Thoracic aorta (tissue), 2 donors: Measurements from ENCODE around the gene RRP9. TPM values are rescaled to one million over a fixed set of nuclear protein-coding genes. Genes with fewer than 3 reads are reported as not detected.

Experiments used
- ATAC-seq: fragments of 150-250 bp; one replicate; pipeline ENCODE4 v1.8.0; 2017; ENCODE audit warnings: low read depth; ENCODE audit not compliant: insufficient number of reproducible peaks, low FRiP score
- DNase-seq: peaks from one replicate; pipeline ENCODE4 v3.0.0-alpha.2; 2020; ENCODE audit warnings: low spot score
- H3K27ac ChIP-seq, 2 donors: fragments of 200-600 bp; sonication (generic); 1 replicate in 1 of 2; 2 replicates in 1 of 2; pipeline ENCODE4 v1.5.1; 2016; ENCODE audit warnings: mild to moderate bottlenecking in 2 of 2, moderate library complexity in 2 of 2
- H3K27me3 ChIP-seq: fragments of 200-600 bp; sonication (generic); replicated peaks from 2 replicates; pipeline ENCODE4 v1.6.0; 2016; ENCODE audit warnings: mild to moderate bottlenecking; ENCODE audit not compliant: insufficient read depth
- H3K36me3 ChIP-seq: fragments of 200-600 bp; sonication (generic); one replicate; pipeline ENCODE4 v1.5.1; 2016
- H3K4me1 ChIP-seq, 2 donors: fragments of 200-600 bp; sonication (generic); 1 replicate in 1 of 2; 2 replicates in 1 of 2; pipeline versions ENCODE4 v1.5.1 to v1.6.0; 2016; ENCODE audit warnings: low read depth in 2 of 2, mild to moderate bottlenecking in 1 of 2; ENCODE audit not compliant: control insufficient read depth in 1 of 2
- H3K4me3 ChIP-seq: fragments of 200-600 bp; sonication (generic); 2 replicates; pipeline ENCODE4 v1.5.1; 2016; ENCODE audit warnings: mild to moderate bottlenecking
- H3K9me3 ChIP-seq: fragments of 200-600 bp; sonication (generic); 2 replicates; pipeline ENCODE4 v1.5.1; 2016
- total RNA-seq, 2 donors: library from RNA; depleted of rRNA; stranded (reverse); fragments of >200 nt; gene quantifications; one replicate each; pipeline versions ENCODE4 v1.1.0 to v1.2.3, GENCODE V29; 2016
- TF ChIP-seq, protein P1 (sequence below): fragments of 200-600 bp; sonication (generic); IDR thresholded peaks from one replicate; pipeline ENCODE4 v1.5.1; 2019; ENCODE audit warnings: antibody characterized with exemption

RRP9 gene
- total RNA-seq, 2 donors from 2014 or later: 7.7 to 21.8 TPM

DNA sequence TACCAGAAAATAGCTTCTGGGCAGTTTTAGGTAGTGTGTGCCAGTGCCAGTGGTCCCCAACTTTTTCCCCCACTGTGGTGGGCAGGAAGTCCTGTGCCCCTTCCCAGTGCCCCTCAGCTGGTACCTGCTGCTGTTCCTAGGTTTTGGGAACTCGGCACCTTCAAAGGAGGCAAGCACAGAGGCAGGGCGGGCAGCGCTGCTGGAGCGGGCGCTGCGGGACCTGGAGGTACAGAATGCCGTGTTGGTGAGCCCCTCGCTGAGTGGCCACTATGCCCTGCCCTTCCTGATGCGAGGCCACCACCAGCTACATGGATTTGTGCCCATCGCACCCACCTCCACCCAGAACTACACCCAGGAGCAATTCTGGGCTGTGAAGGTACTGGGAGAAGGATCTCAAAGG, 38.5 kb upstream of the RRP9 start:
- DNase-seq: no peak
- no peaks in the 10 kb centered on the region for H3K9me3 ChIP-seq
- no peaks in the 10 kb centered on the region for H3K36me3 ChIP-seq
- peaks cover 15 to 29% of the 10 kb centered on the region in 2 donors for H3K4me1 ChIP-seq
- no peak overlapping the region for H3K4me3 ChIP-seq
- H3K27ac ChIP-seq: no peak overlapping the region
- H3K27me3 ChIP-seq: no peaks in the 10 kb centered on the region
- TF ChIP-seq, protein P1, sequence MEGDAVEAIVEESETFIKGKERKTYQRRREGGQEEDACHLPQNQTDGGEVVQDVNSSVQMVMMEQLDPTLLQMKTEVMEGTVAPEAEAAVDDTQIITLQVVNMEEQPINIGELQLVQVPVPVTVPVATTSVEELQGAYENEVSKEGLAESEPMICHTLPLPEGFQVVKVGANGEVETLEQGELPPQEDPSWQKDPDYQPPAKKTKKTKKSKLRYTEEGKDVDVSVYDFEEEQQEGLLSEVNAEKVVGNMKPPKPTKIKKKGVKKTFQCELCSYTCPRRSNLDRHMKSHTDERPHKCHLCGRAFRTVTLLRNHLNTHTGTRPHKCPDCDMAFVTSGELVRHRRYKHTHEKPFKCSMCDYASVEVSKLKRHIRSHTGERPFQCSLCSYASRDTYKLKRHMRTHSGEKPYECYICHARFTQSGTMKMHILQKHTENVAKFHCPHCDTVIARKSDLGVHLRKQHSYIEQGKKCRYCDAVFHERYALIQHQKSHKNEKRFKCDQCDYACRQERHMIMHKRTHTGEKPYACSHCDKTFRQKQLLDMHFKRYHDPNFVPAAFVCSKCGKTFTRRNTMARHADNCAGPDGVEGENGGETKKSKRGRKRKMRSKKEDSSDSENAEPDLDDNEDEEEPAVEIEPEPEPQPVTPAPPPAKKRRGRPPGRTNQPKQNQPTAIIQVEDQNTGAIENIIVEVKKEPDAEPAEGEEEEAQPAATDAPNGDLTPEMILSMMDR: no peak
- ATAC-seq: no peak

DNA sequence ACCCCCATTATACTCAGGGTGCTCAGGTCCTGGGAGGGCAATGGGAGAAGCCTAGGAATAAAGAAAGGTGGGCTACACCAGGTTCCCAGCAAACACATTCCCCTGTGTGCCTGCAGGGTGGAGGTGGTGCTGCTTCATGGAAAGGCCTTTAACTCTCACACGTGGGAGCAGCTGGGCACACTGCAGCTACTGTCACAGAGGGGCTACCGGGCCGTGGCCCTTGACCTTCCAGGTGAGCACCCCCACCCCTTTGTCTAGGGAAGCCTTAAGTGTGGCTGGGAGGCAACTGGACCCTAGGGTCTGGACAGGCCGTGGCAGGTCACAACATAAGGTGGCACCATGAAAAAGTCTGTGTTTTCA, 36.4 kb upstream of the RRP9 start:
- DNase-seq: no peak
- Histone ChIP-seq H3K4me1 (peaks cover 14 to 32% of the 10 kb centered on the region in 2 donors), H3K27ac (no peak overlapping the region), H3K27me3 (no peaks in the 10 kb centered on the region), H3K36me3 (no peaks in the 10 kb centered on the region), H3K9me3 (no peaks in the 10 kb centered on the region), H3K4me3 (no peak overlapping the region)
- TF ChIP-seq, protein P1: no peak
- ATAC-seq: no peak

DNA sequence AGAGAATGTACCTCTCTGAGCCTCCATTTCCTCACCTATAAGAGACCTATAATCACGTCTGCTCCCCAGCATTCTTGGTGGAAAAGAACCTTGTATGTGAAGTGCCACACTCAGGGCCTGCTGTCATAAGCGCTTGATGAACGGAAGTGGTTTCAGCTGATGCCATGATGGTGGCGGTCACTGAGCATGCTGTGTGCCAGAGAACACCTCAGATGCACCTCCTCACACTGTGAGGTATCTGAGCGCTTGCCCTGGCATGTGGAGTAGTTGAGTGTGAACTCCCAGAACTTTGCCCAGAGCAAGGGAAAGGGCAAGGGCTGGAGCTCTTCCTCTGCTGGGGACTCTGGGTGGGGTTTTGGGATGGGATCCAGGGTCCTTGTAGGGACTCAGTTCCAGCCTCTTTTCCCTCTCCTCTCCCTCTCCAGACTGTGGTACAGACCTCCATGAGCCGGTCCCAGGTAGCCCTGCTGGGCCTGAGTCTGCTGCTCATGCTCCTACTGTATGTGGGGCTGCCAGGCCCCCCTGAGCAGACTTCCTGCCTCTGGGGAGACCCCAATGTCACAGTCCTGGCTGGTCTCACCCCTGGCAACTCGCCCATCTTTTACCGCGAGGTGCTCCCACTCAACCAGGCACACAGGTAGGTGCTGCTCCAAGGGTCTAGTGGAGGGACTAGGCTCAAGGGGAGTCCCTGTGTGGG, 35.9 kb upstream of the RRP9 start:
- Histone ChIP-seq H3K4me3 (no peak overlapping the region), H3K27ac (no peak overlapping the region), H3K36me3 (no peaks in the 10 kb centered on the region), H3K9me3 (no peaks in the 10 kb centered on the region), H3K27me3 (no peaks in the 10 kb centered on the region), H3K4me1 (peaks cover 13 to 33% of the 10 kb centered on the region in 2 donors)
- TF ChIP-seq, protein P1: no peak
- no peak for ATAC-seq
- no peak for DNase-seq

DNA sequence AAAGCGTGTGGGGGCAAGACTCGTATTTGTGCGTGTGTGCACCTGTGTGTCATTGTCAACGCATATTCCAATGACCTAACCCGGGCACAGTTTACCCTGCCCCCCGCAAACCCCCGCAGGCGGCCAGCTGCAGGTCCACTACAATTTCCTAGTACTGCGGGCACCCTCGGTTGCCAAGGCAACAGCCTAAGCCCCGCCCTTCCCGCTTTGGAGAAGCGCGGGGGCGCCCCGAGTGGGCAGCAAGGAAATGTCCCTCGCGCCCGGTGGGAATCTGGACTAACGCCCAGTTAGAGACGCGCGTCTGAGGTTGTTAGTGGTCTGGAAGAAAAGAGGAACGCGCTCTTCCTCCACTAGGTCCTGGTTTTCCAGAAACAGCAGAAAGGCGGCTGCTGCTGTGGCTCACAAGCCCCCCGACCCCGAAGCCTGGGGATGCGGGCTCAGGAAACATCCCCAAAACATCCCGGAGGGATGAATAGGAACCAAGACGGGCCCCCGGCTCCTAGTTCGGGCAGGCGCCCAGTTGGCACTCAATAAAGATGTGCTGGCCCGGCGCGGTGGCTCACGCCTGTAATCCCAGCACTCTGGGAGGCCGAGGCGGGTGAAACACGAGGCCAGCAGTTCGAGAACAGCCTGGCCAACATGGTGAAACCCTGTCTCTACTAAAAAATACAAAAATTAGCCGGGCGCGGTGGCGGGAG, 34.3 kb upstream of the RRP9 start:
- TF ChIP-seq, protein P1: no peak
- Histone ChIP-seq H3K9me3 (no peaks in the 10 kb centered on the region), H3K27me3 (no peaks in the 10 kb centered on the region), H3K4me1 (peaks cover 5 to 25% of the 10 kb centered on the region in 2 donors), H3K4me3 (peak overlapping the region; percentile 92), H3K27ac (peak overlapping the region; percentile 96), H3K36me3 (no peaks in the 10 kb centered on the region)
- ATAC-seq (no peak), DNase-seq (peak; percentile 45)

DNA sequence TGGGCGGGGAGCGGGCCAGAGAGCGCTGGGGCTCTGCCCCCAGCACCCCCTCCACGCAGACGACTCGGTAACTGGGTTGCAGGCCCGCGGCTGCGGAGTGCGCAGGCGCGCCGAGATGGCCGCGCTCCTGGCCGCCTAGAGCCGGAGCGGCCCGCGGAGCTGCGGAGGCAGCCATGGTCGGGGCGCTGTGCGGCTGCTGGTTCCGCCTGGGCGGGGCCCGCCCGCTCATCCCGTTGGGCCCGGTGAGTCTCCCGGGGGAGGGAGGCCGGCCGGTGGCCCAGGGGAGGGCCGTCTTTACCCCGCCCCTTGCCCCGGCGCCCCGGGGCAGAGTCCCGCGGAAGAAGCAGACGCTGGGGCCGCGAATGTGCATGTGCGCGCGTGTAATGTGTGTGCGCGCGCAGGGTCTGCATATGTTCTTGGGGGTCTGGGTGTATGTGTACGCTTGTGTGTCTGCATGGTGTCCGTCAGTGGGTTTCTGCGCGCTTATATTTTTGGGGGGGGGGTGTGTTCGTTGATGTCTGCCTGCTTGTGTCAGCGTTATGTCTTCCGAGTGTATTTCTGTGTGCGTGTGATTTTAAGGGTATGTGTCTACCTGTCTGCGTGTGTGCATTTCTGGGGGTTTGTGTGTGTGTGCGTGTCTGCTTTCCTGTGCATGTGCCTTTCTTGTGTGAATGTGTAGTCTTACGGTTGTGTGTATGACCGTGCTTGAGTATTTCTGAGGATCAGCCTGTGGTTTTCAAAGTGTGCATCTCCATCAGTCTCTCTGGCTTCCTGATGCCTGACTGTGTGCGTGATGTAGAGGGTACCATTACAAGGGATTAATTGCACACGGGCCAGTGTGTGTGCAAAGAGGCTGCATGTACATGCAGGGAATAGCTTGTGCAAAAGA, 33.5 kb upstream of the RRP9 start, which contains the start of gene ABHD14A:
ABHD14A (plus strand) TSS at position 102 of the 889 bp plus-strand sequence; CDS start at position 174, 72 bp downstream.
- DNase-seq (no peak), ATAC-seq (peak; percentile 18)
- H3K9me3 ChIP-seq: no peaks in the 10 kb centered on the region
- H3K4me1 ChIP-seq: peaks cover 5 to 25% of the 10 kb centered on the region in 2 donors
- H3K36me3 ChIP-seq: no peaks in the 10 kb centered on the region
- H3K27me3 ChIP-seq: no peaks in the 10 kb centered on the region
- H3K27ac ChIP-seq: peak within 1 kb of the TSS; percentile 96
- TF ChIP-seq, protein P1: no peak
- H3K4me3 ChIP-seq: peak within 1 kb of the TSS; percentile 92
